HG03457 (cell line): ENCODE data around the gene FBXO10.
"Not testable (repeated sequence)": the region's sequence is repeated elsewhere in the genome, so short reads cannot be mapped to it uniquely, and the experiment has no call there.

Source experiments
- ATAC-seq: cut with Tn5 transposase; IDR thresholded peaks from one replicate; pipeline ENCODE4 v1.9.1; 2021; ENCODE audit warnings: moderate number of reproducible peaks; ENCODE audit not compliant: unreplicated experiment

FBXO10 gene

GRCh38 chr9:37514999-37515398 lies 61.2 kb downstream of the FBXO10 start:
- no peak for ATAC-seq

GRCh38 chr9:37514415-37514814 lies 61.8 kb downstream of the FBXO10 start:
- not testable (repeated sequence) for ATAC-seq

- ATAC-seq = no peak
Measured at GRCh38 chr9:37512437-37512836, 63.7 kb downstream of the FBXO10 start.

GRCh38 chr9:37511016-37512010 lies 64.9 kb downstream of the FBXO10 start:
- no peak for ATAC-seq

- ATAC-seq = not testable (repeated sequence)
Measured at GRCh38 chr9:37510053-37510452, 66.1 kb downstream of the FBXO10 start.

- no peak for ATAC-seq
Measured at GRCh38 chr9:37509536-37509935, 66.6 kb downstream of the FBXO10 start.

GRCh38 chr9:37508834-37509206 lies 67.4 kb downstream of the FBXO10 start:
- ATAC-seq = no peak

- no peak for ATAC-seq
Measured at GRCh38 chr9:37508135-37508833, 67.9 kb downstream of the FBXO10 start.

GRCh38 chr9:37507566-37508134 lies 68.5 kb downstream of the FBXO10 start:
- ATAC-seq = no peak

GRCh38 chr9:37504605-37505004 lies 71.6 kb downstream of the FBXO10 start:
- no peak for ATAC-seq

- no peak for ATAC-seq
Measured at GRCh38 chr9:37503736-37504135, 72.4 kb downstream of the FBXO10 start.

- no peak for ATAC-seq
Measured at GRCh38 chr9:37501957-37502596, 74.1 kb downstream of the FBXO10 start.

- no peak for ATAC-seq
Measured at GRCh38 chr9:37499297-37499696, 76.9 kb downstream of the FBXO10 start.

GRCh38 chr9:37498457-37498856 lies 77.7 kb downstream of the FBXO10 start:
- ATAC-seq = no peak

GRCh38 chr9:37497320-37497719 lies 78.9 kb downstream of the FBXO10 start:
- no peak for ATAC-seq

- ATAC-seq = no peak
Measured at GRCh38 chr9:37496020-37496419, 80.2 kb downstream of the FBXO10 start.

GRCh38 chr9:37495571-37495970 lies 80.6 kb downstream of the FBXO10 start:
- no peak for ATAC-seq

- ATAC-seq = no peak
Measured at GRCh38 chr9:37491939-37492338, 84.2 kb downstream of the FBXO10 start.

- no peak for ATAC-seq
Measured at GRCh38 chr9:37486616-37487548, 89.3 kb downstream of the FBXO10 start.

GRCh38 chr9:37486256-37486615 lies 89.9 kb downstream of the FBXO10 start:
- no peak for ATAC-seq
